HCT116 (cell line): ENCODE measurements around the gene ARHGAP12.

Source experiments
- POLR2A ChIP-seq: IDR thresholded peaks from 2 replicates; pipeline ENCODE4 v1.7.0; 2011; ENCODE audit warnings: borderline replicate concordance; ENCODE audit not compliant: insufficient read depth, insufficient read length; ENCODE audit errors: extremely low read depth
- TF ChIP-seq, protein P1 (sequence below), 3 experiments: fragments of 200-600 bp in 1 of 3; sonication (generic) in 1 of 3; IDR thresholded peaks in 2 of 3; conservative IDR thresholded peaks in 1 of 3; 2 replicates each; pipeline ENCODE4 v1.5.1; 2012 to 2017; ENCODE audit warnings: low read depth in 2 of 3, low read length in 2 of 3, antibody characterized with exemption in 1 of 3, borderline replicate concordance in 1 of 3, control low read depth in 1 of 3, mild to moderate bottlenecking in 1 of 3, mixed read lengths in 1 of 3, mixed run types in 1 of 3, moderate library complexity in 1 of 3; ENCODE audit not compliant: insufficient read depth in 1 of 3
- TF ChIP-seq, protein P2 (sequence below): IDR thresholded peaks from 2 replicates; pipeline ENCODE4 v1.6.1; 2012

DNA sequence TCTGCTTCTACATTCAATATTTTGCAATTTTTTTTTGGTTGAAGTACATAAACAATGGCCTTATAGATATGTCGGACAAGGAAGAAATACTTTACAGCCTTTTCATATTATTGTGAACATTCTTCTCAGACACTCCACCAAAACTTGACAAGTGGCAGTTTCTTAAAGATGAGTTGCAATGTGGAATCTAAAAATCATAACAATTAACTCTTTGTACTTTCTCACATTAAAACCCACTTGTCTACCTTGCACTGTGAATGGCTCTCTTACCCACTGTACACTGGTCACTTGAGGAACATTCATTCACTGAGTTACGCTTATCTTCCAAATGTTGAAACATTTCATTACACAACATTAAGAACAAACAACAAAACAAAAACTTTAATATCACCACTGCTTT lies 44.2 kb downstream of the ARHGAP12 start:
- TF ChIP-seq, protein P1, sequence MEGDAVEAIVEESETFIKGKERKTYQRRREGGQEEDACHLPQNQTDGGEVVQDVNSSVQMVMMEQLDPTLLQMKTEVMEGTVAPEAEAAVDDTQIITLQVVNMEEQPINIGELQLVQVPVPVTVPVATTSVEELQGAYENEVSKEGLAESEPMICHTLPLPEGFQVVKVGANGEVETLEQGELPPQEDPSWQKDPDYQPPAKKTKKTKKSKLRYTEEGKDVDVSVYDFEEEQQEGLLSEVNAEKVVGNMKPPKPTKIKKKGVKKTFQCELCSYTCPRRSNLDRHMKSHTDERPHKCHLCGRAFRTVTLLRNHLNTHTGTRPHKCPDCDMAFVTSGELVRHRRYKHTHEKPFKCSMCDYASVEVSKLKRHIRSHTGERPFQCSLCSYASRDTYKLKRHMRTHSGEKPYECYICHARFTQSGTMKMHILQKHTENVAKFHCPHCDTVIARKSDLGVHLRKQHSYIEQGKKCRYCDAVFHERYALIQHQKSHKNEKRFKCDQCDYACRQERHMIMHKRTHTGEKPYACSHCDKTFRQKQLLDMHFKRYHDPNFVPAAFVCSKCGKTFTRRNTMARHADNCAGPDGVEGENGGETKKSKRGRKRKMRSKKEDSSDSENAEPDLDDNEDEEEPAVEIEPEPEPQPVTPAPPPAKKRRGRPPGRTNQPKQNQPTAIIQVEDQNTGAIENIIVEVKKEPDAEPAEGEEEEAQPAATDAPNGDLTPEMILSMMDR (IDR thresholded peaks at IDR 0.05 in 2 of 3, conservative IDR thresholded peaks at IDR 0.05 in 1 of 3; ENCODE audit: borderline replicate concordance in 1 of 3, insufficient read depth in 1 of 3, low read depth in 2 of 3, low read length in 2 of 3), result no peak
- no peak for TF ChIP-seq POLR2A
- TF ChIP-seq, protein P2, sequence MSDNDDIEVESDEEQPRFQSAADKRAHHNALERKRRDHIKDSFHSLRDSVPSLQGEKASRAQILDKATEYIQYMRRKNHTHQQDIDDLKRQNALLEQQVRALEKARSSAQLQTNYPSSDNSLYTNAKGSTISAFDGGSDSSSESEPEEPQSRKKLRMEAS, result no peak
